Tibial nerve (tissue), 4 donors: ENCODE measurements around the gene HLTF. TPM values are rescaled to one million over a fixed set of nuclear protein-coding genes. Genes with fewer than 3 reads are reported as not detected.

Source experiments
- DNase-seq, 2 donors: peaks; one replicate each; pipeline ENCODE4 v3.0.0-alpha.2; 2019; ENCODE audit warnings: low spot score in 2 of 2
- H3K27ac ChIP-seq, 4 donors: fragments of 200-600 bp; sonication (generic) in 3 of 4; one replicate each; pipeline ENCODE4 v1.5.1; 2017 to 2019; ENCODE audit warnings: mild to moderate bottlenecking in 1 of 4
- H3K27me3 ChIP-seq, 2 donors: fragments of 200-600 bp; sonication (generic) in 1 of 2; one replicate each; pipeline versions ENCODE4 v1.5.1 to v1.6.0; 2017 to 2019
- H3K36me3 ChIP-seq, 3 donors: fragments of 200-600 bp; sonication (generic); one replicate each; pipeline ENCODE4 v1.5.1; 2018 to 2019
- H3K4me1 ChIP-seq, 4 donors: fragments of 200-600 bp; sonication (generic) in 3 of 4; one replicate each; pipeline ENCODE4 v1.5.1; 2017 to 2019
- H3K4me3 ChIP-seq, 4 donors: fragments of 200-600 bp; sonication (generic) in 3 of 4; one replicate each; pipeline ENCODE4 v1.5.1; 2017 to 2019; ENCODE audit warnings: mild to moderate bottlenecking in 1 of 4, moderate library complexity in 1 of 4
- H3K9me3 ChIP-seq, 4 donors: fragments of 200-600 bp; sonication (generic) in 3 of 4; one replicate each; pipeline ENCODE4 v1.5.1; 2017 to 2019
- EP300 ChIP-seq, 2 donors: sonication (generic); formaldehyde crosslinking; IDR thresholded peaks; one replicate each; pipeline ENCODE4 v1.6.1; 2017; ENCODE audit warnings: antibody characterized with exemption in 2 of 2, mild to moderate bottlenecking in 1 of 2
- POLR2A ChIP-seq, 2 donors: fragments of 450-650 bp; IDR thresholded peaks; one replicate each; pipeline ENCODE4 v1.6.1; 2017; ENCODE audit warnings: antibody characterized with exemption in 2 of 2, mild to moderate bottlenecking in 2 of 2, moderate library complexity in 2 of 2
- WGBS, 2 donors: methylation state at CpG; one replicate each; pipeline ENCODE4 v1.1.5; 2018; 5-methylcytosine and 5-hydroxymethylcytosine counted together
- total RNA-seq, 4 donors: library from RNA; depleted of rRNA; stranded (reverse); fragments of >200 nt; gene quantifications; one replicate each; pipeline ENCODE4 v1.1.0, GENCODE V29; 2016
- TF ChIP-seq, protein P1 (sequence below), 5 experiments: fragments of 200-600 bp in 3 of 5; fragments of 450-650 bp in 2 of 5; sonication (generic) in 3 of 5; IDR thresholded peaks; one replicate each; pipeline ENCODE4 v1.5.1; 2016 to 2019; ENCODE audit warnings: antibody characterized with exemption in 5 of 5, mild to moderate bottlenecking in 3 of 5, moderate library complexity in 2 of 5

HLTF gene
- total RNA-seq, 4 donors from 2014 or later = 16.9 to 28.2 (median 25.5) TPM

GRCh38 chr3:149080011-149080698 is 6.2 kb downstream of the HLTF start:
- 94 to 98% methylated on average over 3 of the region's 3 CpGs for whole genome bisulfite sequencing, 2 donors
- no peak overlapping the region for H3K27ac ChIP-seq
- DNase-seq = no peak
- H3K27me3 ChIP-seq = no peaks in the 10 kb centered on the region
- no peak overlapping the region for H3K4me3 ChIP-seq
- peaks cover 0 to 32% (median 0%) of the 10 kb centered on the region in 3 donors for H3K36me3 ChIP-seq
- H3K4me1 ChIP-seq = peaks cover 0 to 20% (median under 1%) of the 10 kb centered on the region in 4 donors
- H3K9me3 ChIP-seq = no peaks in the 10 kb centered on the region
- no peak for TF ChIP-seq EP300 (IDR thresholded peaks at IDR 0.05)
- TF ChIP-seq, protein P1, sequence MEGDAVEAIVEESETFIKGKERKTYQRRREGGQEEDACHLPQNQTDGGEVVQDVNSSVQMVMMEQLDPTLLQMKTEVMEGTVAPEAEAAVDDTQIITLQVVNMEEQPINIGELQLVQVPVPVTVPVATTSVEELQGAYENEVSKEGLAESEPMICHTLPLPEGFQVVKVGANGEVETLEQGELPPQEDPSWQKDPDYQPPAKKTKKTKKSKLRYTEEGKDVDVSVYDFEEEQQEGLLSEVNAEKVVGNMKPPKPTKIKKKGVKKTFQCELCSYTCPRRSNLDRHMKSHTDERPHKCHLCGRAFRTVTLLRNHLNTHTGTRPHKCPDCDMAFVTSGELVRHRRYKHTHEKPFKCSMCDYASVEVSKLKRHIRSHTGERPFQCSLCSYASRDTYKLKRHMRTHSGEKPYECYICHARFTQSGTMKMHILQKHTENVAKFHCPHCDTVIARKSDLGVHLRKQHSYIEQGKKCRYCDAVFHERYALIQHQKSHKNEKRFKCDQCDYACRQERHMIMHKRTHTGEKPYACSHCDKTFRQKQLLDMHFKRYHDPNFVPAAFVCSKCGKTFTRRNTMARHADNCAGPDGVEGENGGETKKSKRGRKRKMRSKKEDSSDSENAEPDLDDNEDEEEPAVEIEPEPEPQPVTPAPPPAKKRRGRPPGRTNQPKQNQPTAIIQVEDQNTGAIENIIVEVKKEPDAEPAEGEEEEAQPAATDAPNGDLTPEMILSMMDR (IDR thresholded peaks at IDR 0.05) = no peak
- TF ChIP-seq POLR2A (IDR thresholded peaks at IDR 0.05) = no peak

- Histone ChIP-seq H3K27ac (no peak overlapping the region), H3K36me3 (peaks cover 0 to 44% (median 0%) of the 10 kb centered on the region in 3 donors), H3K27me3 (no peaks in the 10 kb centered on the region), H3K4me3 (no peak overlapping the region), H3K4me1 (peaks cover 0 to 7% (median 0%) of the 10 kb centered on the region in 4 donors), H3K9me3 (no peaks in the 10 kb centered on the region)
- TF ChIP-seq EP300 (IDR thresholded peaks at IDR 0.05) (no peak), POLR2A (IDR thresholded peaks at IDR 0.05) (no peak)
- TF ChIP-seq, protein P1 (IDR thresholded peaks at IDR 0.05) = no peak
- DNase-seq = no peak
- WGBS, 2 donors = 50 to 56% methylated on average over 5 of the region's 5 CpGs
Measured at GRCh38 chr3:149077628-149078027, 8.7 kb downstream of the HLTF start.

DNA sequence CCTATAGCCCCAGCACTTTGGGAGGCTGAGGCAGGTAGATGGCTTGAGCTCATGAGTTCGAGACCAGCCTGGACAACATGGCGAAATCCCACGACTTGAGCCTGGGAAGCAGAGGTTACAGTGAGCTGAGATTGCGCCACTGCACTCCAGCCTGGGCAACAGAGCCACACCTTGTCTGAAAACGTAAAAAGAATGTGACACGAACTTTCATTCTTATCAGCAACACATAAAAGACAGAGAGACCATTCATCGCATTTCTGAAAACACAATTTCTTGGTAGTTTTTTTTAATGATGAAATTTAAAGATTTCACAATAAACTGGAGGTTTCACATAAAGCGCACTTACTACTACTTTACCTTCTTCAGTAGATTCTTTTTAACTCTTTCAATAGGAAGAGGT is 18.4 kb downstream of the HLTF start:
- TF ChIP-seq POLR2A (IDR thresholded peaks at IDR 0.05) (no peak), EP300 (IDR thresholded peaks at IDR 0.05) (no peak)
- TF ChIP-seq, protein P1 (IDR thresholded peaks at IDR 0.05) = no peak
- H3K36me3 ChIP-seq = peaks cover 0 to 76% (median 0%) of the 10 kb centered on the region in 3 donors
- no peak overlapping the region for H3K27ac ChIP-seq
- no peaks in the 10 kb centered on the region for H3K9me3 ChIP-seq
- H3K4me3 ChIP-seq = no peak overlapping the region
- DNase-seq = no peak
- H3K4me1 ChIP-seq = no peaks in the 10 kb centered on the region
- WGBS, 2 donors = 87 to 90% methylated on average over 8 of the region's 8 CpGs
- no peaks in the 10 kb centered on the region for H3K27me3 ChIP-seq

DNA sequence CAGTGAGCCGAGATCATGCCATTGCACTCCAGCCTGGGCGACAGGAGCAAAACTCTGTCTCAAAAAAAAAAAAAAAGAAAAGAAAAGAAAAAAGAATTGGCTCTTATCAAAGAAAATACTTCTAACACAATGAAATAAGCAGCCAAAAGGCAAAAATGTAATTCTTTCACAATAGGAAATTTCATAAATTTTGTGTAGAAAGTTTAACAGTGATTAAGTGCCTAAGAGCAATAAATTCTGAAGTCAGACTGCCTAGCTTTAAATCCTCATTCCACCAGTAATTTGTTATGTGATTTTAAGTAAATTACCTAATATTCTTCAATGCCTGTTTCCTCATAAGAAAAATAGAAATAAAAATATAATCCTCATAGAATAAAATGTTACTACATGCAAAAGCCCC is 24.6 kb downstream of the HLTF start:
- Histone ChIP-seq H3K4me3 (no peak overlapping the region), H3K36me3 (peaks cover 0 to 68% (median 0%) of the 10 kb centered on the region in 3 donors), H3K4me1 (no peaks in the 10 kb centered on the region), H3K27me3 (no peaks in the 10 kb centered on the region), H3K9me3 (no peaks in the 10 kb centered on the region), H3K27ac (no peak overlapping the region)
- TF ChIP-seq, protein P1 (IDR thresholded peaks at IDR 0.05) = no peak
- no peak for TF ChIP-seq POLR2A (IDR thresholded peaks at IDR 0.05)
- TF ChIP-seq EP300 (IDR thresholded peaks at IDR 0.05) = no peak
- no peak for DNase-seq
- WGBS, 2 donors = 87 to 91% methylated on average over 2 of the region's 2 CpGs

DNA sequence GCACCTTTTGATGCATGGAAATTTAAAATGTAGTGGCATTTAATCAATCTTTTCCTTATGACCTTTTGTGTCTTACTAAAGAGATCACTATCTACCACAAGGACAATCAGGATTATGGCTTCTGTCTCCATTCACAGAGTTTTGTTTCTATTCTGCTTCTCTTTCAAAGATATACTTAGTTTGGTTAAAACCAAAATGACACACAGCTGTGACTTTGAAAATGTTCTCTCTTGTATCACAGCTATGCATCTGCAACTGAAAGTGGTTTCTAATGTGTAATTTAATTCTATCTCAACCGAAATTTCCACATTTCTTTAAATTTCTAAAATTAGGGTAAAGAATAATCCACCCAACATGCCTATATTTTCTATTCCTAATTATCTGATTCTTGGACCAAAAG is 27.7 kb downstream of the HLTF start:
- no peak for DNase-seq
- H3K4me3 ChIP-seq = no peak overlapping the region
- H3K27me3 ChIP-seq = no peaks in the 10 kb centered on the region
- no peaks in the 10 kb centered on the region for H3K9me3 ChIP-seq
- no peaks in the 10 kb centered on the region for H3K4me1 ChIP-seq
- 88 to 92% methylated on average over 1 of the region's 1 CpG for WGBS, 2 donors
- peaks cover 0 to 83% (median 0%) of the 10 kb centered on the region in 3 donors for H3K36me3 ChIP-seq
- no peak overlapping the region for H3K27ac ChIP-seq
- no peak for TF ChIP-seq POLR2A (IDR thresholded peaks at IDR 0.05)
